Erythroblast (primary cell): Measurements from ENCODE around the gene AEBP1.

Source experiments
- DNase-seq, 2 experiments: peaks; one replicate each; lab custom pipeline; 2025; lab: John Stamatoyannopoulos, UW
- GATA1 ChIP-seq: IDR thresholded peaks from 2 replicates; pipeline ENCODE4 v1.6.1; 2011; ENCODE audit warnings: low read depth, mild to moderate bottlenecking, control low read depth, low read length, moderate library complexity
- POLR2A ChIP-seq: IDR thresholded peaks from 2 replicates; pipeline ENCODE4 v1.6.1; 2011; ENCODE audit warnings: mild to moderate bottlenecking, low read length

AEBP1 gene

GRCh38 chr7:44133295-44133694 is 29.1 kb downstream of the AEBP1 start:
- TF ChIP-seq POLR2A (no peak), GATA1 (no peak)
- DNase-seq = no peak

GRCh38 chr7:44134943-44135628 is 30.9 kb downstream of the AEBP1 start:
- DNase-seq = no peak
- TF ChIP-seq POLR2A = no peak
- no peak for TF ChIP-seq GATA1

- DNase-seq = no peak
- no peak for TF ChIP-seq GATA1
- no peak for TF ChIP-seq POLR2A
Measured at GRCh38 chr7:44136731-44137130, 32.6 kb downstream of the AEBP1 start.

- TF ChIP-seq POLR2A = no peak
- TF ChIP-seq GATA1 = no peak
Measured at GRCh38 chr7:44138698-44139097, 34.6 kb downstream of the AEBP1 start.

GRCh38 chr7:44139311-44140010 is 35.3 kb downstream of the AEBP1 start:
- DNase-seq = no peak
- TF ChIP-seq POLR2A (no peak), GATA1 (no peak)

More at GRCh38 chr7:44138698-44139097, 34.6 kb downstream of the AEBP1 start:
- DNase-seq = no peak

GRCh38 chr7:44140341-44140740 is 36.2 kb downstream of the AEBP1 start:
- no peak for TF ChIP-seq POLR2A
- TF ChIP-seq GATA1 = no peak
- DNase-seq = no peak

GRCh38 chr7:44141221-44141850 is 37.2 kb downstream of the AEBP1 start, which contains the start of gene MYL7:
TSS of gene MYL7 (minus strand) at chr7:44141332. CDS start at chr7:44141305, 27 bp downstream.
- DNase-seq = no peak
- TF ChIP-seq POLR2A = no peak
- no peak for TF ChIP-seq GATA1

- TF ChIP-seq GATA1 (no peak), POLR2A (no peak)
- DNase-seq = no peak
Measured at GRCh38 chr7:44142028-44142427, 37.9 kb downstream of the AEBP1 start.

- no peak for DNase-seq
- TF ChIP-seq POLR2A (no peak), GATA1 (no peak)
Measured at GRCh38 chr7:44143646-44144250, 39.6 kb downstream of the AEBP1 start.

- no peak for DNase-seq
- TF ChIP-seq POLR2A (no peak), GATA1 (no peak)
Measured at GRCh38 chr7:44144426-44144967, 40.4 kb downstream of the AEBP1 start.

GRCh38 chr7:44144968-44145478 is 40.9 kb downstream of the AEBP1 start:
- TF ChIP-seq GATA1 = no peak
- no peak for TF ChIP-seq POLR2A
- no peak for DNase-seq

- no peak for DNase-seq
- TF ChIP-seq GATA1 (no peak), POLR2A (no peak)
Measured at GRCh38 chr7:44145479-44145968, 41.4 kb downstream of the AEBP1 start.

- DNase-seq = peak; percentile 41 to 47
- TF ChIP-seq GATA1 (no peak), POLR2A (no peak)
Measured at GRCh38 chr7:44145969-44146911, 42.1 kb downstream of the AEBP1 start.
